ENCODE results near the gene FHAD1. TPM values are rescaled to one million over a fixed set of nuclear protein-coding genes. Genes with fewer than 3 reads are reported as not detected.

Gene FHAD1
- total RNA-seq, 1 experiment from 2014 or later = 3.5 TPM

GRCh38 chr1:15412843-15413242, 165.8 kb downstream of the FHAD1 start:
- Histone ChIP-seq H3K9ac (ENCODE audit: low read length) (no peak overlapping the region), H3K9me3 (ENCODE audit: control insufficient read depth in 1 of 2, insufficient read depth in 1 of 2, low read depth in 1 of 2, low read length in 2 of 2) (no peaks in the 10 kb centered on the region), H3K4me2 (ENCODE audit: low read length) (no peak overlapping the region), H3K9me2 (ENCODE audit: insufficient read depth) (no peaks in the 10 kb centered on the region), H3K4me3 (replicated peaks in 1 of 2; ENCODE audit: low read depth in 1 of 2, low read length in 2 of 2) (no peak overlapping the region), H3K4me1 (ENCODE audit: control insufficient read depth in 1 of 2, insufficient read depth in 2 of 2, low read length in 2 of 2) (peaks cover 15 to 80% of the 10 kb centered on the region in 2 experiments), H3K36me3 (ENCODE audit: control insufficient read depth in 1 of 2, insufficient read depth in 2 of 2, low read length in 2 of 2) (peaks cover 0 to 19% of the 10 kb centered on the region in 2 experiments; a peak in 1 of 4 replicates), H3K79me2 (ENCODE audit: insufficient read depth, low read length) (peaks cover 81% of the 10 kb centered on the region), H3K27ac (ENCODE audit: low read depth, low read length) (no peak overlapping the region), H3K27me3 (ENCODE audit: insufficient read depth, low read length) (no peaks in the 10 kb centered on the region), H4K20me1 (ENCODE audit: insufficient read depth) (no peaks in the 10 kb centered on the region; the same call in 1 of the 2 replicates), H2AFZ (ENCODE audit: low read depth, low read length, poor library complexity, severe bottlenecking) (no peak overlapping the region)
- ChIA-PET POLR2A (no interaction called here), CTCF (no interaction called here), RAD21 (ENCODE audit: low non-redundant PET in 1 of 2, low total read pairs in 2 of 2, uncharacterized antibody in 2 of 2, unreplicated experiment in 2 of 2) (no interaction called here)
- ATAC-seq (no peak), DNase-seq (ENCODE audit: low read depth, low spot score) (no peak)
- TF ChIP-seq, protein P1, sequence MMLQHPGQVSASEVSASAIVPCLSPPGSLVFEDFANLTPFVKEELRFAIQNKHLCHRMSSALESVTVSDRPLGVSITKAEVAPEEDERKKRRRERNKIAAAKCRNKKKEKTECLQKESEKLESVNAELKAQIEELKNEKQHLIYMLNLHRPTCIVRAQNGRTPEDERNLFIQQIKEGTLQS (IDR thresholded peaks at IDR 0.05) = no peak
- TF ChIP-seq CBX3 (IDR thresholded peaks at IDR 0.05; ENCODE audit: low read depth) = no peak
- no peak for TF ChIP-seq SRF (IDR thresholded peaks at IDR 0.05; ENCODE audit: low read depth)
- no peak for TF ChIP-seq EZH2 (IDR thresholded peaks at IDR 0.05)
- TF ChIP-seq, protein P2, sequence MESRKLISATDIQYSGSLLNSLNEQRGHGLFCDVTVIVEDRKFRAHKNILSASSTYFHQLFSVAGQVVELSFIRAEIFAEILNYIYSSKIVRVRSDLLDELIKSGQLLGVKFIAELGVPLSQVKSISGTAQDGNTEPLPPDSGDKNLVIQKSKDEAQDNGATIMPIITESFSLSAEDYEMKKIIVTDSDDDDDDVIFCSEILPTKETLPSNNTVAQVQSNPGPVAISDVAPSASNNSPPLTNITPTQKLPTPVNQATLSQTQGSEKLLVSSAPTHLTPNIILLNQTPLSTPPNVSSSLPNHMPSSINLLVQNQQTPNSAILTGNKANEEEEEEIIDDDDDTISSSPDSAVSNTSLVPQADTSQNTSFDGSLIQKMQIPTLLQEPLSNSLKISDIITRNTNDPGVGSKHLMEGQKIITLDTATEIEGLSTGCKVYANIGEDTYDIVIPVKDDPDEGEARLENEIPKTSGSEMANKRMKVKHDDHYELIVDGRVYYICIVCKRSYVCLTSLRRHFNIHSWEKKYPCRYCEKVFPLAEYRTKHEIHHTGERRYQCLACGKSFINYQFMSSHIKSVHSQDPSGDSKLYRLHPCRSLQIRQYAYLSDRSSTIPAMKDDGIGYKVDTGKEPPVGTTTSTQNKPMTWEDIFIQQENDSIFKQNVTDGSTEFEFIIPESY (IDR thresholded peaks at IDR 0.05; ENCODE audit: extremely low read depth, insufficient replicate concordance, low read length) = no peak
- TF ChIP-seq EGR1 (IDR thresholded peaks at IDR 0.05; ENCODE audit: low read depth) = no peak
- no peak for TF ChIP-seq REST (IDR thresholded peaks at IDR 0.05; ENCODE audit: low read depth)
- TF ChIP-seq ZNF274 (IDR thresholded peaks at IDR 0.05; ENCODE audit: low read depth, low read length) = no peak
- TF ChIP-seq POLR2AphosphoS5 (IDR thresholded peaks at IDR 0.05; ENCODE audit: low read depth, low read length) = no peak
- TF ChIP-seq RAD21 (IDR thresholded peaks at IDR 0.05; ENCODE audit: low read depth) = no peak
- TF ChIP-seq POLR2A (IDR thresholded peaks at IDR 0.05; ENCODE audit: borderline replicate concordance, extremely low read depth, insufficient read depth, insufficient read length) = no peak
- no TSS peak for BruUV-seq (replicated peaks)
- intact Hi-C loops (cut with micrococcal nuclease) = no loop called here

Measured in HCT116 (cell line).